Activated naive CD4-positive, alpha-beta T cell treated with anti-CD3 and anti-CD28 coated beads, Interleukin-2, amount 50 U/mL, for 24 hours (primary cell): ENCODE data around the gene TLE3.

ENCODE experiments used
- H3K27ac Mint-ChIP-seq: one replicate; pipeline ENCODE4 v1.8.0; 2021; ENCODE audit warnings: mild to moderate bottlenecking, mixed read lengths
- H3K27me3 Mint-ChIP-seq: one replicate; pipeline ENCODE4 v1.8.0; 2021; ENCODE audit warnings: mixed read lengths
- H3K36me3 Mint-ChIP-seq: one replicate; pipeline ENCODE4 v1.8.0; 2021; ENCODE audit warnings: mixed read lengths
- H3K4me1 Mint-ChIP-seq: one replicate; pipeline ENCODE4 v1.8.0; 2021; ENCODE audit warnings: mixed read lengths
- H3K4me3 Mint-ChIP-seq: one replicate; pipeline ENCODE4 v1.8.0; 2021; ENCODE audit warnings: mild to moderate bottlenecking, mixed read lengths
- H3K9me3 Mint-ChIP-seq: one replicate; pipeline ENCODE4 v1.8.0; 2021; ENCODE audit warnings: mixed read lengths

TLE3 gene

GRCh38 chr15:70014860-70015490, 82.7 kb downstream of the TLE3 start:
- Mint-ChIP-seq H3K9me3 (no peaks in the 10 kb centered on the region), H3K27me3 (peaks cover 4% of the 10 kb centered on the region), H3K4me3 (no peak overlapping the region), H3K36me3 (no peaks in the 10 kb centered on the region), H3K27ac (no peak overlapping the region), H3K4me1 (peaks cover 10% of the 10 kb centered on the region)

GRCh38 chr15:70014331-70014730, 83.4 kb downstream of the TLE3 start:
- Mint-ChIP-seq H3K27ac (no peak overlapping the region), H3K27me3 (peaks cover 4% of the 10 kb centered on the region), H3K4me1 (peaks cover 10% of the 10 kb centered on the region), H3K9me3 (no peaks in the 10 kb centered on the region), H3K36me3 (no peaks in the 10 kb centered on the region), H3K4me3 (no peak overlapping the region)

DNA sequence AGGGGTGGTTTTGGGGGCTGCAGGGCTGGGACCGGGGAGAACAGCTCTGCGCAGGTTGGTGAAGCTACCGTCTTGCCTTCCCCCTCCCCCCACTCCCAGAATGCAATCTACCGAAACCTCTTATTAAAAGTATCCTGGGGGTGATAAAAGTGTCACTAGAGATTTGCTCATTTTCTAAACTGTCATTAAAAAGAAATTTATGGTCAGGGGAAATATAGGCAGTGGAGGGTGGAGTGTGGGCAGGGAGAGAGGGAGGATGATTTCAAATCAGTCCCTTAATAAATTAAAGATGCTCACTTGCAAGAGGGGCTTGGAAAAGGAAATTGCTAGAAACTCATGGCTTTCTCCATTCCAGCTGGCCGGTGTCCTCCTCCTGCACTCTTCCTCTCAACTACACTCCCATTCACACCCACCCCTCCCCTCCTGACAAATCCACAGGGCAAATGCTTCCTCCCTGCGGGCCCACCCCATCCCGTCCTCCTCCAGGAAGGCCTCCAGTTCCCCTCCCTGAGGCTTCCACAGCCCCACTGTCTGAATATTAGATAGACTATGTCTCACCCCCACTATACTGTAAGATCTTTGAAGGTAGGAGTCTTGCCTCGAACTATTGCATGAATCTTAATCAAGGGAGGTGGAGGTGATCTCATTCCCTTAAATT, 83.9 kb downstream of the TLE3 start:
- H3K27me3 Mint-ChIP-seq, result peaks cover 4% of the 10 kb centered on the region
- H3K4me1 Mint-ChIP-seq, result peaks cover 10% of the 10 kb centered on the region
- H3K9me3 Mint-ChIP-seq, result no peaks in the 10 kb centered on the region
- H3K4me3 Mint-ChIP-seq, result no peak overlapping the region
- no peaks in the 10 kb centered on the region for H3K36me3 Mint-ChIP-seq
- no peak overlapping the region for H3K27ac Mint-ChIP-seq

GRCh38 chr15:70012895-70013294, 84.8 kb downstream of the TLE3 start:
- peaks cover 10% of the 10 kb centered on the region for H3K4me1 Mint-ChIP-seq
- peaks cover 4% of the 10 kb centered on the region for H3K27me3 Mint-ChIP-seq
- no peak overlapping the region for H3K27ac Mint-ChIP-seq

GRCh38 chr15:70008697-70009290, 88.9 kb downstream of the TLE3 start:
- Mint-ChIP-seq H3K4me3 (no peak overlapping the region), H3K9me3 (no peaks in the 10 kb centered on the region), H3K4me1 (no peaks in the 10 kb centered on the region), H3K27me3 (no peaks in the 10 kb centered on the region), H3K27ac (no peak overlapping the region), H3K36me3 (no peaks in the 10 kb centered on the region)

More at GRCh38 chr15:70012895-70013294, 84.8 kb downstream of the TLE3 start:
- no peaks in the 10 kb centered on the region for H3K36me3 Mint-ChIP-seq
- no peaks in the 10 kb centered on the region for H3K9me3 Mint-ChIP-seq
- no peak overlapping the region for H3K4me3 Mint-ChIP-seq

- no peaks in the 10 kb centered on the region for H3K36me3 Mint-ChIP-seq
- H3K4me1 Mint-ChIP-seq, result no peaks in the 10 kb centered on the region
- no peaks in the 10 kb centered on the region for H3K27me3 Mint-ChIP-seq
- no peak overlapping the region for H3K27ac Mint-ChIP-seq
- no peaks in the 10 kb centered on the region for H3K9me3 Mint-ChIP-seq
- no peak overlapping the region for H3K4me3 Mint-ChIP-seq
Observed at GRCh38 chr15:70006259-70007147, 91.2 kb downstream of the TLE3 start.

DNA sequence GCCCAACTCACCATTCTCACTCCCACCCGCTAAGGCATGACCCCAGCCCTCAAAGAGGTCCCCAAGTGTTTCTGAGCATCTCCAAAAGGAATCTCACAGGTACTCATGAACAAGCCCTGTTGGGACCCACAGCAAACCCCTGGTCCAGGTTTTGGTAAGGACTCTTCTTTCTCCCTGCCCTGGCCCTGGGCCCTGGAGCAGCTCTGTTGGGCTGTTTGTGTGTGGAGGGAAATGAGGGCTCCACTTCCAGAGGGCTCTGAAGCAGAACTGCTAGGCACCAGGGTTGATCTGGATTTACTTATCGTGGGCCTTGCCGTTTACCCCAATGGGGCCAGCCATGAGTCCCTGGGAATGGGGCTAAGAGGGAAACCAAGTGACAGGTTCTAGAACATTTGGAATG, 92.9 kb downstream of the TLE3 start:
- no peaks in the 10 kb centered on the region for H3K27me3 Mint-ChIP-seq
- no peaks in the 10 kb centered on the region for H3K36me3 Mint-ChIP-seq
- H3K27ac Mint-ChIP-seq, result no peak overlapping the region

DNA sequence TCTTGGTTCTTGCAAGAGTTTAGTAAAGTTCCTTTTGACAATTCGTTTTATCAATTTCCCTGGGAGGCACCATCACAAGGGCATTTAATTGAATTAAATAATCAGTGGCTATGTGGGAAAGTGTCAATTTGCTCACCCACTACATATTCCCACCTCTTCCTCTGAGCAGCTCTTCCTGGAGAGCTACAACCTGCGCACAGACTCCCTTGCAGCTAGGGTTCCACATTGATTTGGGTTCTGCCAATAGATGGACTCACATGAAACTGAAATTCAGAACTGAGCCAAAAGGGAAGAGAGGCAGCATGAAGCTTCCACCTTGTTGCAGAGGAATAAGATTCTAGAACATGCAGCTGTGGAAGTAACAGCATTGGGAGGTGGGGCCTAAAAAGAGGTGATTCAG, 94.8 kb downstream of the TLE3 start:
- no peaks in the 10 kb centered on the region for H3K4me1 Mint-ChIP-seq
- no peaks in the 10 kb centered on the region for H3K9me3 Mint-ChIP-seq
- H3K36me3 Mint-ChIP-seq, result no peaks in the 10 kb centered on the region
- no peak overlapping the region for H3K4me3 Mint-ChIP-seq
- no peak overlapping the region for H3K27ac Mint-ChIP-seq
- no peaks in the 10 kb centered on the region for H3K27me3 Mint-ChIP-seq

More for the DNA sequence above, 92.9 kb downstream of the TLE3 start:
- H3K4me3 Mint-ChIP-seq, result no peak overlapping the region
- no peaks in the 10 kb centered on the region for H3K9me3 Mint-ChIP-seq
- no peaks in the 10 kb centered on the region for H3K4me1 Mint-ChIP-seq

- H3K27me3 Mint-ChIP-seq, result no peaks in the 10 kb centered on the region
- H3K27ac Mint-ChIP-seq, result no peak overlapping the region
- no peaks in the 10 kb centered on the region for H3K36me3 Mint-ChIP-seq
- no peaks in the 10 kb centered on the region for H3K9me3 Mint-ChIP-seq
- no peaks in the 10 kb centered on the region for H3K4me1 Mint-ChIP-seq
- no peak overlapping the region for H3K4me3 Mint-ChIP-seq
Observed at GRCh38 chr15:70001859-70002258, 95.9 kb downstream of the TLE3 start.

DNA sequence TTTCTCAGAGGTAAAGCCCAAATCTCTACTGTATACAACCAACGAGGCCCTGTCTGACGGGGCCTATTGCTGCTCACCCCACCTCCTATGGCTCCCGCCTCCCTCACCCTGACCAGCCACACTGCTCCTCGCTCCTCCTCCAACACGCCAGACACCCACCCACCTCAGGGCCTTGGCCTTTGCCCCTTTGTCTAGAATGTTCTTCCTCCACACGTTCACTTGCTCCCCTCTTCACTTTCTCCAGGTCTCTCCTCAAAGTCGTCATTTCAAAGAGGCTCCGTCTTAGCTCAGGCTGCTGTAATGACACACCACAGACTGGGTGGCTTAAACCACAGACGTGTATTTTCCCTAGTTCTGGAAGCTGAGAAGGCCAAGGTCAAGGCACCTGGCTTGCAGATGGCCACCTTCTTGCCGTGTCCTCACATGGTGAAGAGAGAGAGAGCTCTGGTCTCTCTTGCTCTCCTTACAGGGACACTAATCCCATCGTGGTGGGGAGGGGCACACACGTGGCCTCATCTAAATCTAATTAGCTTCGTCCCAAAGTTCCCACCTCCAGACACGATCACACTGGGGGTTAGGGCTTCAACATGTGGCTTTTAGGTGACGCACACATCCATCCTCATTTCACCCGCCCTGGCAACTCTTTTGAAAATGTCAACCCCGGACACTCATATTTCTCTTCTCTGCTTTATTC, 98.2 kb downstream of the TLE3 start:
- H3K36me3 Mint-ChIP-seq, result no peaks in the 10 kb centered on the region
- no peaks in the 10 kb centered on the region for H3K9me3 Mint-ChIP-seq
- no peak overlapping the region for H3K4me3 Mint-ChIP-seq
- no peaks in the 10 kb centered on the region for H3K4me1 Mint-ChIP-seq
- no peak overlapping the region for H3K27ac Mint-ChIP-seq
- H3K27me3 Mint-ChIP-seq, result no peaks in the 10 kb centered on the region

GRCh38 chr15:69998541-69999391, 99.0 kb downstream of the TLE3 start:
- H3K27me3 Mint-ChIP-seq, result no peaks in the 10 kb centered on the region
- no peaks in the 10 kb centered on the region for H3K9me3 Mint-ChIP-seq
- no peak overlapping the region for H3K27ac Mint-ChIP-seq
- H3K4me1 Mint-ChIP-seq, result no peaks in the 10 kb centered on the region
- H3K4me3 Mint-ChIP-seq, result no peak overlapping the region
- no peaks in the 10 kb centered on the region for H3K36me3 Mint-ChIP-seq

GRCh38 chr15:69997813-69998212, 99.9 kb downstream of the TLE3 start:
- peak overlapping the region; percentile 33 for H3K27ac Mint-ChIP-seq
- no peaks in the 10 kb centered on the region for H3K4me1 Mint-ChIP-seq
- no peaks in the 10 kb centered on the region for H3K9me3 Mint-ChIP-seq
- H3K36me3 Mint-ChIP-seq, result no peaks in the 10 kb centered on the region
- no peak overlapping the region for H3K4me3 Mint-ChIP-seq
- no peaks in the 10 kb centered on the region for H3K27me3 Mint-ChIP-seq
